GM12878 (cell line): Measurements from ENCODE around the gene CLCNKB.

ENCODE experiments used
- EZH2 ChIP-seq: IDR thresholded peaks from 2 replicates; pipeline ENCODE4 v1.6.1; 2012; ENCODE audit warnings: low read depth, mild to moderate bottlenecking, control low read depth, inconsistent platforms, low read length, borderline replicate concordance; ENCODE audit not compliant: control insufficient read depth
- JUND ChIP-seq: IDR thresholded peaks from 2 replicates; pipeline ENCODE4 v1.6.1; 2012; ENCODE audit warnings: low read depth, mild to moderate bottlenecking, low read length, improper control_type of control experiment, moderate library complexity
- POLR2AphosphoS5 ChIP-seq: IDR thresholded peaks from 2 replicates; pipeline ENCODE4 v1.6.1; 2011; ENCODE audit warnings: mild to moderate bottlenecking, low read length, inconsistent platforms
- RAD21 ChIP-seq: IDR thresholded peaks from 2 replicates; pipeline ENCODE4 v1.6.1; 2011; ENCODE audit warnings: mild to moderate bottlenecking, low read depth, low read length, moderate library complexity; ENCODE audit not compliant: insufficient read depth
- SIN3A ChIP-seq: IDR thresholded peaks from 2 replicates; pipeline ENCODE4 v1.6.1; 2012; ENCODE audit warnings: low read depth, low read length, improper control_type of control experiment
- TF ChIP-seq, protein P1 (sequence below), 3 experiments: IDR thresholded peaks in 2 of 3; conservative IDR thresholded peaks in 1 of 3; 2 replicates each; pipeline ENCODE4 v1.5.1; 2011; ENCODE audit warnings: low read depth in 3 of 3, low read length in 3 of 3, mild to moderate bottlenecking in 3 of 3, control low read depth in 2 of 3, moderate library complexity in 2 of 3, inconsistent platforms in 1 of 3, mixed read lengths in 1 of 3; ENCODE audit not compliant: control insufficient read depth in 2 of 3, insufficient read depth in 1 of 3; ENCODE audit errors: extremely low read depth in 1 of 3

DNA sequence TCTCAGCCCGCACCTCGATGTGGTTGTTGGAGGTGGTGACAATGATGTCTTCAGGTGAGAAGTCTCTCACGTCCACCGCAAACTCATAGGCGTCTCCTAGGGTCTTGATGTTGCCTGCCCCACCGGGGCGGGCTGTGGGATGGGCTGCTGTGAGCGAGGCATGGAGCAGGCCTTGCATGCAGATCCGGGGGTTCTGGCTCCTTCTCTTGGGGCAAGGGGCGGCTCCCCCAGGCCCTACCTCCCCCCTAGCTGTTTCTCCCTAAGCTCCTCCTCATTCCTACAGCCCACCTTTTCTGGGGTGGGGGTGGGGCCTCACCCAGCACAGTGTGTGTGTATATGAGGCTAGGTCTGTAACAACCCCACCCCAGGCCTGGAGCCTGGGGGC lies 26.5 kb upstream of the CLCNKB start:
- no peak for TF ChIP-seq POLR2AphosphoS5
- TF ChIP-seq JUND = no peak
- TF ChIP-seq, protein P1, sequence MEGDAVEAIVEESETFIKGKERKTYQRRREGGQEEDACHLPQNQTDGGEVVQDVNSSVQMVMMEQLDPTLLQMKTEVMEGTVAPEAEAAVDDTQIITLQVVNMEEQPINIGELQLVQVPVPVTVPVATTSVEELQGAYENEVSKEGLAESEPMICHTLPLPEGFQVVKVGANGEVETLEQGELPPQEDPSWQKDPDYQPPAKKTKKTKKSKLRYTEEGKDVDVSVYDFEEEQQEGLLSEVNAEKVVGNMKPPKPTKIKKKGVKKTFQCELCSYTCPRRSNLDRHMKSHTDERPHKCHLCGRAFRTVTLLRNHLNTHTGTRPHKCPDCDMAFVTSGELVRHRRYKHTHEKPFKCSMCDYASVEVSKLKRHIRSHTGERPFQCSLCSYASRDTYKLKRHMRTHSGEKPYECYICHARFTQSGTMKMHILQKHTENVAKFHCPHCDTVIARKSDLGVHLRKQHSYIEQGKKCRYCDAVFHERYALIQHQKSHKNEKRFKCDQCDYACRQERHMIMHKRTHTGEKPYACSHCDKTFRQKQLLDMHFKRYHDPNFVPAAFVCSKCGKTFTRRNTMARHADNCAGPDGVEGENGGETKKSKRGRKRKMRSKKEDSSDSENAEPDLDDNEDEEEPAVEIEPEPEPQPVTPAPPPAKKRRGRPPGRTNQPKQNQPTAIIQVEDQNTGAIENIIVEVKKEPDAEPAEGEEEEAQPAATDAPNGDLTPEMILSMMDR (IDR thresholded peaks at IDR 0.05 in 2 of 3, conservative IDR thresholded peaks at IDR 0.05 in 1 of 3; ENCODE audit: control insufficient read depth in 2 of 3, extremely low read depth in 1 of 3, insufficient read depth in 1 of 3, low read depth in 3 of 3, low read length in 3 of 3) = no peak
- TF ChIP-seq SIN3A = no peak
- TF ChIP-seq EZH2 = no peak
- TF ChIP-seq RAD21 = no peak
